ENCODE data around the gene LRRC25. TPM values are rescaled to one million over a fixed set of nuclear protein-coding genes. Genes with fewer than 3 reads are reported as not detected.

The LRRC25 gene
- polyA plus RNA-seq, 1 donor from 2014 or later: not detected

GRCh38 chr19:18444513-18444912, 47.1 kb upstream of the LRRC25 start:
- H4K20me1 ChIP-seq (ENCODE audit: insufficient read depth): no peaks in the 10 kb centered on the region

GRCh38 chr19:18443831-18444230, 46.4 kb upstream of the LRRC25 start:
- no peaks in the 10 kb centered on the region for H4K20me1 ChIP-seq (ENCODE audit: insufficient read depth)
- H3F3A ChIP-seq (ENCODE audit: insufficient read depth, low read length, poor library complexity, severe bottlenecking): no peaks in the 10 kb centered on the region
- no peak overlapping the region for H3K4me3 ChIP-seq (ENCODE audit: low read length)
- no peak overlapping the region for H3K27ac ChIP-seq (ENCODE audit: low read length)
- no peaks in the 10 kb centered on the region for H3K27me3 ChIP-seq (ENCODE audit: insufficient read depth, low read depth, low read length)
- no peak overlapping the region for H3K9ac ChIP-seq (ENCODE audit: low read length)
- no peak for TF ChIP-seq MXI1 (conservative IDR thresholded peaks at IDR 0.05; ENCODE audit: poor library complexity, severe bottlenecking)
- no peak for TF ChIP-seq EZH2 (IDR thresholded peaks at IDR 0.05; ENCODE audit: borderline replicate concordance, insufficient read depth, low read length, poor library complexity, severe bottlenecking)
- H3K9me3 ChIP-seq (ENCODE audit: low read length): no peaks in the 10 kb centered on the region
- H3K79me2 ChIP-seq (replicated peaks; ENCODE audit: insufficient read depth, low read length): no peaks in the 10 kb centered on the region
- H3K9me2 ChIP-seq (ENCODE audit: insufficient read depth, low read length): no peaks in the 10 kb centered on the region
- H3K4me2 ChIP-seq (ENCODE audit: low read length): no peak overlapping the region
- no peaks in the 10 kb centered on the region for H3K36me3 ChIP-seq (ENCODE audit: insufficient read depth, low read length)
- H2AFZ ChIP-seq (ENCODE audit: low read depth, low read length): no peak overlapping the region

More at GRCh38 chr19:18444513-18444912, 47.1 kb upstream of the LRRC25 start:
- Histone ChIP-seq H3K9me2 (ENCODE audit: insufficient read depth, low read length) (no peaks in the 10 kb centered on the region), H3F3A (ENCODE audit: insufficient read depth, low read length, poor library complexity, severe bottlenecking) (no peaks in the 10 kb centered on the region), H3K27me3 (ENCODE audit: insufficient read depth, low read depth, low read length) (no peaks in the 10 kb centered on the region), H3K36me3 (ENCODE audit: insufficient read depth, low read length) (no peaks in the 10 kb centered on the region), H3K4me3 (ENCODE audit: low read length) (no peak overlapping the region), H3K9me3 (ENCODE audit: low read length) (no peaks in the 10 kb centered on the region), H3K79me2 (replicated peaks; ENCODE audit: insufficient read depth, low read length) (no peaks in the 10 kb centered on the region), H3K4me2 (ENCODE audit: low read length) (no peak overlapping the region), H2AFZ (ENCODE audit: low read depth, low read length) (no peak overlapping the region), H3K9ac (ENCODE audit: low read length) (no peak overlapping the region), H3K27ac (ENCODE audit: low read length) (no peak overlapping the region)
- TF ChIP-seq, protein P1, sequence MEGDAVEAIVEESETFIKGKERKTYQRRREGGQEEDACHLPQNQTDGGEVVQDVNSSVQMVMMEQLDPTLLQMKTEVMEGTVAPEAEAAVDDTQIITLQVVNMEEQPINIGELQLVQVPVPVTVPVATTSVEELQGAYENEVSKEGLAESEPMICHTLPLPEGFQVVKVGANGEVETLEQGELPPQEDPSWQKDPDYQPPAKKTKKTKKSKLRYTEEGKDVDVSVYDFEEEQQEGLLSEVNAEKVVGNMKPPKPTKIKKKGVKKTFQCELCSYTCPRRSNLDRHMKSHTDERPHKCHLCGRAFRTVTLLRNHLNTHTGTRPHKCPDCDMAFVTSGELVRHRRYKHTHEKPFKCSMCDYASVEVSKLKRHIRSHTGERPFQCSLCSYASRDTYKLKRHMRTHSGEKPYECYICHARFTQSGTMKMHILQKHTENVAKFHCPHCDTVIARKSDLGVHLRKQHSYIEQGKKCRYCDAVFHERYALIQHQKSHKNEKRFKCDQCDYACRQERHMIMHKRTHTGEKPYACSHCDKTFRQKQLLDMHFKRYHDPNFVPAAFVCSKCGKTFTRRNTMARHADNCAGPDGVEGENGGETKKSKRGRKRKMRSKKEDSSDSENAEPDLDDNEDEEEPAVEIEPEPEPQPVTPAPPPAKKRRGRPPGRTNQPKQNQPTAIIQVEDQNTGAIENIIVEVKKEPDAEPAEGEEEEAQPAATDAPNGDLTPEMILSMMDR (IDR thresholded peaks at IDR 0.05; ENCODE audit: poor library complexity, severe bottlenecking): no peak
- TF ChIP-seq REST (IDR thresholded peaks at IDR 0.05; ENCODE audit: borderline replicate concordance) (no peak), TAF1 (IDR thresholded peaks at IDR 0.05; ENCODE audit: low read depth) (no peak), POLR2AphosphoS5 (IDR thresholded peaks at IDR 0.05) (no peak), RAD21 (conservative IDR thresholded peaks at IDR 0.05) (no peak), MXI1 (conservative IDR thresholded peaks at IDR 0.05; ENCODE audit: poor library complexity, severe bottlenecking) (no peak), EP300 (conservative IDR thresholded peaks at IDR 0.05; ENCODE audit: poor library complexity, severe bottlenecking) (no peak), SMC3 (conservative IDR thresholded peaks at IDR 0.05; ENCODE audit: poor library complexity) (no peak), EZH2 (IDR thresholded peaks at IDR 0.05; ENCODE audit: borderline replicate concordance, insufficient read depth, low read length, poor library complexity, severe bottlenecking) (no peak)

Measured in neural cell (in vitro differentiated cells).